Frontal cortex (tissue), 4 donors: ENCODE results near the gene SERPINI1. TPM values are rescaled to one million over a fixed set of nuclear protein-coding genes. Genes with fewer than 3 reads are reported as not detected.
"Not testable (repeated sequence)": the region's sequence is repeated elsewhere in the genome, so short reads cannot be mapped to it uniquely, and the experiment has no call there.

Source experiments
- DNase-seq, 2 donors: peaks; one replicate each; pipeline ENCODE4 v3.0.0; 2012; ENCODE audit warnings: low spot score in 2 of 2
- FAIRE-seq: peaks from 2 replicates; lab custom pipeline; 2012; peaks lifted over from hg19 to GRCh38; lab: Jason Lieb, UNC
- total RNA-seq: library from RNA; depleted of rRNA; stranded (reverse); fragments of >200 nt; gene quantifications from one replicate; pipeline ENCODE4 v1.2.3, GENCODE V29; 2014
- donor health status: control.
- donor health status: control.
- donor health status: control.

The SERPINI1 gene
- total RNA-seq, 1 donor from 2014 or later, result 85.6 TPM

GRCh38 chr3:167780214-167780883 lies 44.8 kb downstream of the SERPINI1 start:
- DNase-seq (no peak), FAIRE-seq (no peak)

GRCh38 chr3:167783781-167784180 lies 48.3 kb downstream of the SERPINI1 start:
- FAIRE-seq (no peak), DNase-seq (peak; percentile 5 to 10)

DNA sequence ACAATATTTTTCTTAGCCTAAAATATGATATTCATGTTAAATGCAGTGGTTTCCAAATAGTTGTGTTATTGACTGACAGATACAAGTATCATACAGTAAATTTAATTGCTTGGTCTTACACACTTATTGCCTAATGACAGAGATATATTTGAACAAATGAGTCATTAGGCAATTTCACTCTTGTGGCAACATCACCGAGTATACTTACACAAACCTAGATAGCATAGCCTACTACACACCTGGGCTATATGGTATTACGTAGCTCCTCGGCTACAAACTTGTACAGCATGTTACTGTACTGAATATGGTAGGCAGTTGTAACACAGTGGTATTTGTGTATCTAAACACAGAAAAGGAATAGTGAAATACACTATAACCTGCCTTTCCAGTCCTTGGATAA lies 50.3 kb downstream of the SERPINI1 start:
- no peak for DNase-seq
- no peak for FAIRE-seq

DNA sequence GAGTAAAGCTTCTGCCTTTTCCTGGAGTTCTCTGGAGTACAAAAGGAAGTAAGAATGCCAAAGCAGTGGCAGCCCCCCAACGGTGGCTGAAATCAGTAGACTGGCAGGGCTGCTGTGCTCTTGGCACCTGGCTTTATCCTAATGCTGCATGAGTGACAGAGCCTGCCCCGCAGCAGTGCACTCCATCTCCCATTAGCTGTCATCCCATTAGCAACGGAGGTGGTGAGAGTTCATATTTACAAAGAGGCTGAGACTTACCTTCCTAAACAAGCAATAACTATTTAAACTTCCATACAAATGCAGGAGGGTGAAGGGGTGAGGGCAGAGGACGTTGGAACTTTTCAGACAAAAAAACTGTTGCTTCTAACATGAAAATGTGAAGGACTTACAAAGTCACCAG lies 51.9 kb downstream of the SERPINI1 start:
- no peak for FAIRE-seq
- no peak for DNase-seq

GRCh38 chr3:167798443-167798842 lies 62.9 kb downstream of the SERPINI1 start:
- FAIRE-seq (no peak), DNase-seq (no peak)

GRCh38 chr3:167808910-167809309 lies 73.4 kb downstream of the SERPINI1 start:
- FAIRE-seq, result no peak
- DNase-seq, result no peak

DNA sequence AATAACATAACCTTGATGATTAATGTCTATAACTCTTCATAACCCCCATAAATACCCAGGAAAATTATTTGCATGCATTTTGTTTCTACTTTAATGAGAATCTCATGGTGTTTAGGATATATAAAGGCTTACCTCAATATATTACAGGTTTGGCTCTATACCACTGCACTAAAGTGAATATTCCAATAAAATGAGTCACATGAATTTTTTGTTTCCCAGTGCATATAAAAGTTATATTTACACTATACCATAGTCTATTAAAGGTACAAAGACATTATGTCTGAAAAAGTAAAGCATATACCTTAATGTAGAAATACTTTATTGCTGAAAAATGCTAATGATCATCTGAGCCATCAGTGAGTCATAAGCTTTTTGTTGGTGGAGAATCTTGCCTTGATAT lies 74.7 kb downstream of the SERPINI1 start:
- FAIRE-seq, result no peak
- no peak for DNase-seq

GRCh38 chr3:167811031-167811430 lies 75.5 kb downstream of the SERPINI1 start:
- FAIRE-seq (no peak), DNase-seq (no peak)

DNA sequence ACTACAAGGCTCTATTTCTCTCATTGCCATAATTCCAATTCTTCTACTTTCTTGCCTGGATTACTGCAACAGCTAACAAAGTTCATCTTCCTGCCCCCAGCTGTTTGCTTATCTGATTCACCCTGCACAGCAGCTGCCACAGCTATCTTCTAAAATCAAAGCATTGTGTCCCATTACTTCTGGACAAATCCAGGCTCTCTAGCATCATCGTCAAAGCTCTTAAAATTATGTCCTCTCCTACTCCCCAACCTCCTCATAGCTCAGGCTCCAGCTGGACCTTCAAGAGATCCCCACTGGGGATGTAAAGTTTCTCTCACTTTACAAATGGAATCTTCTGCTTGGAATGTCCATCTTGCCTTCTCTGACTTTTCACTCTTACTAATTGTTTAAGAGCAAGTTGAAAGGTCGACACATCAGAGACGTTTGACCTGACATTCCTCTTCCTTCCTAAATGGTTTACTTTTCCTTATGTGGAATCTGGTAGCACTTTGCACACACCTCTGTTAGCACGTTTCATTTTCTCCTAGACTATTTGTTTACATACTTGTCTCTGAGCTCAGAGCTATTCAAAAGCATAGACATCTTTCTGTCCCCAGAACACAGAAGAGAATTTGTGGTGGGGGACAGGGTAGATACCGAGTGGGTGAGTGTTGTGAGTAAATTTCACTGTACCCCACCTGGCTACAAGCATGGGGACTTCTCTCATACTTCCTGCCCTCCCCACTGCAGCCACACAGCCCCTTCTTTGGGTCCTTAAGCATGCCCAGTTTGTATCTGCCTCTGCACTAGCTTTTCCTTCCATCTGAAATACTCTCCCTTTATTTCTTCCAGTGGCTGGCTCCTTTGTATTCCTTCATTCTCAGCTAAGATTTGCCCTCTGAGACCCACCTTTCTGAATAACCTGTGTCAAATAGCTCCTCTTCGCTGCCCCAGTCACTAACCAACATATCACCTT lies 77.9 kb downstream of the SERPINI1 start:
- no peak for FAIRE-seq

GRCh38 chr3:167814441-167814951 lies 79.0 kb downstream of the SERPINI1 start:
- peak; percentile 16 to 18 for DNase-seq
- peak; percentile 76 for FAIRE-seq

More for the DNA sequence above, 77.9 kb downstream of the SERPINI1 start:
- no peak for DNase-seq

- FAIRE-seq (no peak), DNase-seq (no peak)
These were observed 81.4 kb downstream of the SERPINI1 start for GRCh38 chr3:167816953-167817352.

- DNase-seq (no peak), FAIRE-seq (no peak)
These were observed 84.8 kb downstream of the SERPINI1 start for GRCh38 chr3:167820102-167820865.

GRCh38 chr3:167821248-167821805 lies 85.8 kb downstream of the SERPINI1 start:
- FAIRE-seq (no peak), DNase-seq (no peak)

- FAIRE-seq (no peak), DNase-seq (no peak)
These were observed 88.2 kb downstream of the SERPINI1 start for GRCh38 chr3:167823738-167824137.

DNA sequence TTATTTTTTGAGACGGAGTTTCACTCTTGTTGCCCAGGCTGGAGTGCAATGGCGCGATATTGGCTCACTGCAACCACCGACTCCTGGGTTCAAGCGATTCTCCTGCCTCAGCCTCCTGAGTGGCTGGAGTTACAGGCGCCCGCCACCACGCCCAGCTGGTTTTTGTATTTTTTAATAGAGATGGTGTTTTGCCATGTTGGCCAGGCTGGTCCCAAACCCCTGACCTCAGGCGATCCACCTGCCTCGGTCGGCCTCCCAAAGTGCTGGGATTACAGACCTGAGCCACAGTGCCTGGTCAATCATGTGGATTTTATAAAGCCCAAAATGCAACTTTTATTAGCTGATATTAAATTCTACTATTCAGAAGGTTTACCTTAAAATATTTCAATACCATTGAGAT lies 92.1 kb downstream of the SERPINI1 start:
- FAIRE-seq, DNase-seq: not testable (repeated sequence)

GRCh38 chr3:167829071-167829470 lies 93.5 kb downstream of the SERPINI1 start:
- no peak for DNase-seq
- no peak for FAIRE-seq

DNA sequence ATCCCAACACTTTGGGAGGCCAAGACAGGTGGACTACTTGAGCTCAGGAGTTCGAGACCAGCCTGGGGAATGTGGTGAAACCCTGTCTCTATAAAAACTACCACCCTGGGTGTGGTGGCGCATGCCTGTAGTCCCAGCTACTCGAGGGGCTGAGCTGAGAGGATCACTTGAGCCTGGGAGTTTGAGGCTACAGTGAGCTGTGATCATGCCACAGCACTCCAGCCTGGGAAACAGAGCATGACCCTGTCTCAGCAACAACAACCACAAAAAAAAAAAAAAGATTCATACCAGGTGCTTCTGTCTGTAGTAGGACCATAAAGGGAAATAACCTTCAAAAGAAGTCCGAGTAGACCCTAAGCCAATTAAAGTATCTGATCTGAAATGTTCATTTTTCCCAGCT lies 94.5 kb downstream of the SERPINI1 start:
- FAIRE-seq (no peak), DNase-seq (no peak)

- FAIRE-seq (no peak), DNase-seq (no peak)
These were observed 99.8 kb downstream of the SERPINI1 start for GRCh38 chr3:167835359-167835758.

- FAIRE-seq (no peak), DNase-seq (no peak)
These were observed 100.4 kb downstream of the SERPINI1 start for GRCh38 chr3:167835953-167836352.

GRCh38 chr3:167837466-167837865 lies 101.9 kb downstream of the SERPINI1 start:
- FAIRE-seq, result peak; percentile 59
- no peak for DNase-seq
